Astrocyte (in vitro differentiated cells and primary cell): ENCODE results near the gene DNAJC4.
A peak's percentile ranks its signal among the peaks of the same experiment; 100 is the strongest.

Experiments used
- CTCF ChIP-seq: IDR thresholded peaks from 2 replicates; pipeline ENCODE4 v1.5.1; 2011; ENCODE audit warnings: low read depth, mild to moderate bottlenecking, inconsistent platforms, low read length, moderate library complexity; ENCODE audit not compliant: insufficient read depth
- EZH2 ChIP-seq: IDR thresholded peaks from 2 replicates; pipeline ENCODE4 v1.6.1; 2012; ENCODE audit warnings: mild to moderate bottlenecking, low read length, inconsistent platforms; ENCODE audit not compliant: insufficient read depth

- TF ChIP-seq CTCF (peak; percentile 7), EZH2 (no peak)
These were observed 45.1 kb upstream of the DNAJC4 start for GRCh38 chr11:64185175-64185692.
